Measurements from ENCODE around the gene SLC23A1.

SLC23A1 gene

DNA sequence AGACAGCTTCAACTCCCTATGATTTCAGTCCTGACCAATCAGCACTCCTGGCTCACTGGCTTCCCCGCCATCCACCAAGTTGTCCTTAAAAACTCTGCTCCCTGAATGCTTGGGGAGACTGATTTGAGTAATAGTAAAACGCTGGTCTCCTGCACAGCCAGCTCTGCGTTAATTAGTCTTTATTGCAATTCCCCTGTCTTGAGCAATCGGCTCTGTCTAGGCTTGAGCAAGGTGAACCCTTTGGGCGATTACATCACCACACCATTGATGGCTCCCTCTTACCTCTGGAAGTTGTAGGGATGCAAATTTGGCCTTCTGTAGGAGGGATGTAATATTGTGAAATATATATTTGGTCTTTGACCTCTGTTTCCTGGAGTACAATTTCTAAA, 2.9 kb upstream of the SLC23A1 start:
- no peak for DNase-seq (ENCODE audit: low spot score)
- in situ Hi-C loops (cut with MboI; ENCODE audit: low sequenced_read_pairs, unreplicated experiment): no loop called here
- TF ChIP-seq, protein P1, sequence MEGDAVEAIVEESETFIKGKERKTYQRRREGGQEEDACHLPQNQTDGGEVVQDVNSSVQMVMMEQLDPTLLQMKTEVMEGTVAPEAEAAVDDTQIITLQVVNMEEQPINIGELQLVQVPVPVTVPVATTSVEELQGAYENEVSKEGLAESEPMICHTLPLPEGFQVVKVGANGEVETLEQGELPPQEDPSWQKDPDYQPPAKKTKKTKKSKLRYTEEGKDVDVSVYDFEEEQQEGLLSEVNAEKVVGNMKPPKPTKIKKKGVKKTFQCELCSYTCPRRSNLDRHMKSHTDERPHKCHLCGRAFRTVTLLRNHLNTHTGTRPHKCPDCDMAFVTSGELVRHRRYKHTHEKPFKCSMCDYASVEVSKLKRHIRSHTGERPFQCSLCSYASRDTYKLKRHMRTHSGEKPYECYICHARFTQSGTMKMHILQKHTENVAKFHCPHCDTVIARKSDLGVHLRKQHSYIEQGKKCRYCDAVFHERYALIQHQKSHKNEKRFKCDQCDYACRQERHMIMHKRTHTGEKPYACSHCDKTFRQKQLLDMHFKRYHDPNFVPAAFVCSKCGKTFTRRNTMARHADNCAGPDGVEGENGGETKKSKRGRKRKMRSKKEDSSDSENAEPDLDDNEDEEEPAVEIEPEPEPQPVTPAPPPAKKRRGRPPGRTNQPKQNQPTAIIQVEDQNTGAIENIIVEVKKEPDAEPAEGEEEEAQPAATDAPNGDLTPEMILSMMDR (IDR thresholded peaks at IDR 0.05; ENCODE audit: borderline replicate concordance, control extremely low read depth, extremely low read depth, insufficient read depth, missing control alignments): no peak

DNA sequence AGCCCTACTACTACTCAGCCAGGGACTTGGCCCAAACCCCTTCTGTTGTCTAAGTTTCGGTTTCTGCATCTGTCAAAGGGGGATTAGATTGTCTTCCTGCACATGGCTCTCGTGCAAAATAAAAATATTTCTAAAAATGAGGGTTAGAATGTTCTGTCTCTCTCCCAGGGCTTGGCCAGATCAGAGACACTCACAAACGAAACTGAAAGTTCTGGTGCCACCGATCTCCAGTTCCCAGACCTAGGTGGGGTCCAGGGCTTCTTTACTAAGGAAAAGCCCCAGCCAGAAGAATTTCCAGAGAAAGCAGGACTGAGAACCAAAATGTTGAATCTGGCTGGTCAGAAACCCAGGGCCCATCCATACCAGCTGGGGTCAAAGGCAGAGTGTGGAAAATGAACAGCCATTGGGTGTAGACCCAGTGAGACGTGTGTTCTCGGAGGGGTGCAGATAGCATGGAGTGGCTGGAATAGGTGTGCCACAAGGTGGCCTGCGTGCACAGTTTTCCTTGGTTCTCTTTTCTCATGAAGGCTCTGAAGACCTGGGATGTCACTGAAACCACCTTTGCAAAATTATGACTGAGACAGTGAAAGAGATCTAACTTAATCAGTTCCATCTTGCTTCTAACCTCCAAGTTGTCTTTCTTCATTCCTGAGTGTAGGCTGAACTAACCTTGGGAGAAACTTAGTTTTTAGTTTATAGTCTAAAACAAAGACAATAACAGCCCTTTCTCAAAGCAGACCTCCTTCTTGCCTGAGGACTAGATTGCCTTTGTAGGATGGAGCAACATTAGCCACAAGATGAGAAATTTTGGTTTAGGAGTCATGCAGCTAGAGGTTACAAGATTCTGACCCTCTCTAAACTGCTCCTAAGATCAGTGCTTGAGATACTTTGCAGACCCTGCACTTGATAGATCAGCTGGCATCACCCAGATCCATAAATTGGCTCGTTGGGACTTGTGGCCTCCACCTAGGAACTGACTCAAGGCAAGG, 2.3 kb upstream of the SLC23A1 start:
- peak; percentile 61 for DNase-seq (ENCODE audit: low spot score)
- TF ChIP-seq, protein P1 (IDR thresholded peaks at IDR 0.05; ENCODE audit: borderline replicate concordance, control extremely low read depth, extremely low read depth, insufficient read depth, missing control alignments): no peak
- in situ Hi-C loops (cut with MboI; ENCODE audit: low sequenced_read_pairs, unreplicated experiment): no loop called here

DNA sequence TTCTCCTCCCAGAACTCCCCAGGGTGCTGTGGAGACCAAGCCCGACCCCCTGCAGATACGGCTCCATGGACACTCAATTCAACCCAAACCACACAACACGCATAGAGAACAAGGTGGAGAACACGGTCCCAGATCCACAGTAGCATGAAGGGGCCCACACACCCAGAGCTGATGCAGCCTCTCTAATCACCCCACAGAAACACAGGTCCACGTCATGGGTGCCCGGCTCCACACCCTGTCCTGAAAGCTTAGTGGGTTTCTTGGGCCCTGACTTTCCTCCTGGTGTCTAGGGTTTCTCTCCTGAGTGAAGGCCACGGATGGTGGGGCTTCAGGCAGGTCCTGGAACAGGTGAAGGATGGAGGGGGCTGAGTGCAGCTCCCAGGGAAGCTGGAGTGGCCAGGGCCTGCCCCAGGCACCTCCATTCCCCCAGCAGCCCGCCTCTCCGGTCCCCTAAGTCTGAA, 1.5 kb upstream of the SLC23A1 start:
- in situ Hi-C loops (cut with MboI; ENCODE audit: low sequenced_read_pairs, unreplicated experiment): no loop called here
- TF ChIP-seq, protein P1 (IDR thresholded peaks at IDR 0.05; ENCODE audit: borderline replicate concordance, control extremely low read depth, extremely low read depth, insufficient read depth, missing control alignments): no peak
- DNase-seq (ENCODE audit: low spot score): no peak

DNA sequence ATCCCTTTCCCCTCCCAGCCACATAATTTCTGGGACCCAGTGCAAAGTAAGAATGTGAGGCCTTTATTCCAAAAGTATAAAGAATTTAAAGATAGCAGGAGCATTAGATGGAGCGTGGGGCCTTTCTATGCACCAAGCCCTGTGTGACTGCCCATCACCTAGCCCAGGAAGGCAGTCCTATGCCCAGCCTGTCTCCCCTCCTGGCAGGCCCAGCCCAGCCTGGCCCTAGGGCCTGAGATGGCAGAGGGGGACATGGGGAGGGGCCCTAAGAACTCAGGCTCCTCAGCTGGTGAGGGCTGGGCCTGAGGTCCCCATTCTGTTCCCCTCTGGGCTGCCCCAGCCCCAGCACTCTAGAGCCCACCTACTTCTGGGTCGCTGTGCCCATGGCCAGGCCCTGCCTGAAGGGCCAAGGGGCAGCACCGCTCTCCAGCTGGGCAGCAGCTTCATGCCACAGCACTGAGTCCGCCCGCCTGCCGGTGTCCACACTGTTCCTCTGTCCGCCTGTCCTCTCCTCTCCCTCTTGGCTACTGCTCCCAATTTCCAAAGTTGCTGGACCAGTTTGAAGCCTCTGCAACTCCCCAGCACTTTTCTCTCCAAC, 995 bp upstream of the SLC23A1 start:
- no peak for DNase-seq (ENCODE audit: low spot score)
- in situ Hi-C loops (cut with MboI; ENCODE audit: low sequenced_read_pairs, unreplicated experiment): no loop called here
- TF ChIP-seq, protein P1 (IDR thresholded peaks at IDR 0.05; ENCODE audit: borderline replicate concordance, control extremely low read depth, extremely low read depth, insufficient read depth, missing control alignments): no peak

DNA sequence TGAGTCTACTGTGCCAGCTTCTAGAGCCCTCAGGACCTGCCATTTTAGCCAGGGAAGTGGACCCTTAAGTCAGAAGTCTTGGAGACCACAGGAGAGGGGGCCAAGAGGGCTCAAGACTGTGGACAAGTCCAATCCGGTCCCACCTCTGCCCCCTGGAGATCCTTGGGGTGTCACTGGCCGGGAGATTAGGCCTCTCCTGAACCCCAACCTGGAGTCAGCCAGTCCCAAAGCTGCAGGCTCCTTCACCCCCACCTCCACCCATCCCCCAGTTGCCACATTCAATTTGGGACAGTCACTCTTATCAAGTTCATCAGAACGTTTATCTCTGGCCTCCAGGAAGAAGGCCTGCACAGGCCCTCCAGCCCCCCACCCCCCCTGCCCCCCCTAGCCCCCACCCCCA, 290 bp downstream of the SLC23A1 start:
- in situ Hi-C loops (cut with MboI; ENCODE audit: low sequenced_read_pairs, unreplicated experiment): no loop called here
- no peak for DNase-seq (ENCODE audit: low spot score)
- TF ChIP-seq, protein P1 (IDR thresholded peaks at IDR 0.05; ENCODE audit: borderline replicate concordance, control extremely low read depth, extremely low read depth, insufficient read depth, missing control alignments): no peak

DNA sequence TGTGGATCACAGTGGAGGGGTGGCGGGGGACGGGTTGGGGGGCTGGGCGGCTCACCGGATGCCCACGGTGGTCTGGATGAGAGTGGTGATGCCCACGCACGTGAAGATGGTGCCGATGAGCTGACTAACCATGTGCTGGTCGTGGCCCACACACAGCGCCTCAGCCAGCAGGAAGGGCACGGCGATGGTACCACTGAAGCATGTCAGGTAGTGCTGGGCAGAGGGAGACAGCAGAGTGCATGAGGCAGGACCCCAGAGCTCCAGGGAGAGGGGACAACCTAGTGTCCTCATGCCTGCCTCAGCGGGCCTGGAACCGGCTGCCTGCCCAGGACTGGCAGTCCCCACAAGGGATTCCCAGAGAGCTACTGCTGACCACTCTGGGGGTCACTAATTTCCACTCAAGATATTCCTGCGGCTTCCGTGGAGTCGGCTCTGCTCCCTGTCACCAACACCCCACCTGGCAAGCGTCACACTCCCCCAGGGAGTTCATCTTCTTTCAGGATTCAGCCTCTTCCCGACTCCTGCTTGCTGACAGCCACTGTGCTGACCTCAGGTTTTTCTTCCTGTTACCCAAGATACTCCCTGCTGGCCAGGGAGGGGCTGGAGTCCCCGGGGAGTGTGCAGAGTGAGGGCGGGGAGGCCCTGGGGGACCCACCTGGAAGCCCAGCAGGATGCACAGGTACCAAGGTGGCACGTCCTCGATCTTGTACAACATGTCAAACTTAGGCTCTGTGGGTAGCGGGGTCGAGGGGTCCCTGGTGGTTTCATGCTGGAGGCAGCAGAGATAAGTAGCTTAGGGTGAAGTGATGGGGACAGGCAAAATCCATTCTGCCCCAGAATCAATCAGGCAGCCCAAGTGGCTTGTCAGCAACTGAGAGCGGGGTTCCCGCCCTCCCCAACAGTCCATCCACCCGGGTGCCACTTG, 998 bp downstream of the SLC23A1 start:
- in situ Hi-C loops (cut with MboI; ENCODE audit: low sequenced_read_pairs, unreplicated experiment): no loop called here
- DNase-seq (ENCODE audit: low spot score): peak; percentile 37
- TF ChIP-seq, protein P1 (IDR thresholded peaks at IDR 0.05; ENCODE audit: borderline replicate concordance, control extremely low read depth, extremely low read depth, insufficient read depth, missing control alignments): no peak

All from GM13976 (cell line).